Left cardiac atrium (tissue), 4 donors: ENCODE results near the gene DAZL. TPM values are rescaled to one million over a fixed set of nuclear protein-coding genes. Genes with fewer than 3 reads are reported as not detected.
"Not testable (repeated sequence)": the region's sequence is repeated elsewhere in the genome, so short reads cannot be mapped to it uniquely, and the experiment has no call there.

ENCODE experiments used
- ATAC-seq, 2 donors: fragments of 200-7000 bp; cut with Tn5 transposase; one replicate each; pipeline ENCODE4 v1.9.1; 2020; ENCODE audit warnings: mild to moderate bottlenecking in 2 of 2, moderate library complexity in 2 of 2
- DNase-seq: peaks from one replicate; pipeline ENCODE4 v3.0.0-alpha.2; 2020
- intact Hi-C, 2 donors: fragments of 100-400 bp; cut with DNase I; formaldehyde crosslinking; loops; one replicate each; pipeline versions ENCODE4 v1.14.1 to v1.15.1; 2022 to 2023
- long read RNA-seq: library from polyadenylated mRNA; unstranded; transcript quantifications from one replicate; pipeline ENCODE4 v2.0.0, GENCODE V29; 2021
- total RNA-seq, 2 donors: library from RNA; stranded (reverse); fragmentation: NEBNext Ultra II Directional; extraction: Animal tissue kit (Norgen Biotek cat#: 25700); gene quantifications; one replicate each; pipeline ENCODE4 v1.2.1, GENCODE V29; 2021
- donor health status: DM: no; HTN: yes; CAD: no.
- donor health status: DM: no; HTN: yes; CAD: no; lungs with severe emphysema.
- donor health status: DM: yes; HTN: yes; CAD: no.
- donor health status: Dilated cardiomyopathy.

Gene DAZL, protein sequence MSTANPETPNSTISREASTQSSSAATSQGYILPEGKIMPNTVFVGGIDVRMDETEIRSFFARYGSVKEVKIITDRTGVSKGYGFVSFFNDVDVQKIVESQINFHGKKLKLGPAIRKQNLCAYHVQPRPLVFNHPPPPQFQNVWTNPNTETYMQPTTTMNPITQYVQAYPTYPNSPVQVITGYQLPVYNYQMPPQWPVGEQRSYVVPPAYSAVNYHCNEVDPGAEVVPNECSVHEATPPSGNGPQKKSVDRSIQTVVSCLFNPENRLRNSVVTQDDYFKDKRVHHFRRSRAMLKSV
- total RNA-seq = not detected
- long read RNA-seq = 0 reads

DNA sequence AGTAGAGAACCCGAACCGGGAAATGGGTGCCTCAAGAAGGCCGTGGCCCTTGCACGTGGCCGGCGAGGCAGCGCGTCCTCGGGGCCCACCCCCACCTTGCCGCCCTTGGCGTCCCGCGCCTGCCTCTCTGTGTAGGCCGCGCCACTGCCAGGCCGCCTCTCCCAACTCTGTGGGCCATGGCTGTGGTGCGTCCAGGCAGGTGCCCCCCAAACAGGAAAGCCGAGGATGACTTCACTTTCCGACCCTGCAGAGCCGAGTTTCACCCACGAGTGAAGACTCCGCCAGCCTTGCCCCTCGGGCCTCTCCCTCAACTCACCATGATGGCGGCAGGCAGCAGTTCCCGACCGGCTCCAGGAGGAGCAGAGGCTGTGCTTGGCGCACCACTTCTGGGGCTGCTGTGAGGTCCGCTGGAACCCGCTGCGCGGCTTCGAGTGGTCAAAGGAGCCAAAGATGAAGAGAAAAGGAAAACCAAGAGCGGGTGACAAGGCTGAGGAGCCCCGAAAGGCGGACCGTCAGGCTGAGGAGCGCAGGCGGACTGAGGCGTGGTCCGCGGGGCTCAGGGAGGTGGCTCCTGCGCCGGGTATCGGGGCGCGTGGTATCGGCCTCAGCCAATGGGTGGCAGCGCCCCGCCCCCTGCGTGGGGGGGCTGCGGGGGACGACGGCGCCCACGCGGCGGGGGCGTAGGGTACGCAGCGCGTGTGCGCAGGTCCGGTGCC is at the start of gene DAZL:
Gene DAZL, minus strand, starts transcription at position 537 of the 716 bp plus-strand sequence. Its CDS starts 218 bp downstream, at position 319.
- intact Hi-C loops = loop anchor here (10.0 kb wide), 3 partner anchors 280 to 630 kb away; partner anchors contain the start of gene PLCL2 (in 1 of the 2)
- no peak for ATAC-seq
- DNase-seq = no peak

GRCh38 chr3:16654976-16655375 is 49.8 kb upstream of the DAZL start:
- ATAC-seq = no peak
- no peak for DNase-seq
- intact Hi-C loops = no loop called here

- DNase-seq (no peak), ATAC-seq (no peak)
- intact Hi-C loops = no loop called here
Observed at GRCh38 chr3:16653712-16654111, 48.5 kb upstream of the DAZL start.

GRCh38 chr3:16647668-16648067 is 42.4 kb upstream of the DAZL start:
- intact Hi-C loops = no loop called here
- no peak for DNase-seq
- no peak for ATAC-seq

DNA sequence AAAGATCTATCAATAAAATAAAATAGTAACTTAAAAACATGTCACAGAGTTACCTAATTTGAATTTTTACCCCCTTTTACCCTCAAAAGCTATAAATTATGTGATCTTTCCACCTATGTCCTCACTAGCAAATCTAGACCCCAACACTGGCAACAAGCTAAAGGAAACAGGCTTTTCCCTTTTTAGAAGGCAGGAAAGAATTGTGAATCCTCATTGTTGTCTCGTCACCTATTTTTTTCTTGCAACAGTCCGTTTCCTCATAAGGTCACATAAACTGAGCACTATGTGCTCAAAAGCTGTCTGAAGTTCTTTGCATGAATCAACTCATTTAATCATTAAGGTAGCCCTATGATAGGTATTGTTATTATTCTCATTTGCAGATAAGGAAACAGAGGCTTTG is 34.6 kb upstream of the DAZL start:
- intact Hi-C loops = no loop called here

DNA sequence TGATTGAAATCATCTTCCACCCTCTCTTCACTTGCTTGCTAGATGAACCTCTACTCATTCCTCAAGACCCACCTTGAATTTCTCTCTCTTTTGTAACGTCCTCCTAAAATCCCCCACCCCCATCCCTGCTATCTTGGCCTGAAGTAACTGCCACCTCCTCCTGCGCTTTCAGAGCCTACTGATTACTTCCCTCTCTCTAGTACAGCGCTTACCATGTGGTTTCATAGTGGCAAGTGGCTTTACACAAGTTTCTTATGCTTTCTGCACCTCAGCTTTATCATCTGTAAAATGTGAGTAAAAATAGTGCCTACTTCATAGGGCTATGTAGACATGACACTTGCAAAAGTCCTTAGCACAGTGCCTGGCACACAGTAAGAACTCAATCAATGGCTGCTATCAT is 28.7 kb upstream of the DAZL start:
- intact Hi-C loops = no loop called here
- ATAC-seq = no peak
- no peak for DNase-seq

More for the DNA sequence above, 34.6 kb upstream of the DAZL start:
- no peak for DNase-seq
- no peak for ATAC-seq

GRCh38 chr3:16632395-16632794 is 27.2 kb upstream of the DAZL start:
- DNase-seq (no peak), ATAC-seq (no peak)
- intact Hi-C loops = no loop called here

DNA sequence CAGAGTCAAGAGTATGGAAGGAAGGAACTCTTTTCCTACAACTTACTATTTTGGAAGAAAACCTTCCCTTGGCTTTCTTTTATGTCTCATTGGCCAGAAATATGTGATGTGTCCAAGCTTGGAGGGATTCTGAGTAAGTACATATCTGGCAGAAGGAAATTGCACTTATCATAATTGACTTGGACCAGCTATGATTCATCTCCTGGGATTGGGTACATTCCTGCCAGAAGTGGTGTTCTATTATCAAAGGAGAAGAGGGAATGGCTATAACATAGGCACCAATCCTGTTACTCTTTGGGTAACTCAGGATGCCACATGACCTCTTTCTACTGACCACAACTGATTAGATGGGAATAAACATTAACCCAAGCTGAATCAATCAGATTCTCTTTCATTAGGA is 13.5 kb upstream of the DAZL start:
- ATAC-seq = peak in 1 of 2 donors; percentile 31
- no peak for DNase-seq
- intact Hi-C loops = no loop called here

GRCh38 chr3:16617155-16617554 is 11.9 kb upstream of the DAZL start:
- DNase-seq, intact Hi-C loops, ATAC-seq: not testable (repeated sequence)

GRCh38 chr3:16616083-16616482 is 10.9 kb upstream of the DAZL start:
- intact Hi-C loops = no loop called here
- ATAC-seq (no peak), DNase-seq (no peak)

DNA sequence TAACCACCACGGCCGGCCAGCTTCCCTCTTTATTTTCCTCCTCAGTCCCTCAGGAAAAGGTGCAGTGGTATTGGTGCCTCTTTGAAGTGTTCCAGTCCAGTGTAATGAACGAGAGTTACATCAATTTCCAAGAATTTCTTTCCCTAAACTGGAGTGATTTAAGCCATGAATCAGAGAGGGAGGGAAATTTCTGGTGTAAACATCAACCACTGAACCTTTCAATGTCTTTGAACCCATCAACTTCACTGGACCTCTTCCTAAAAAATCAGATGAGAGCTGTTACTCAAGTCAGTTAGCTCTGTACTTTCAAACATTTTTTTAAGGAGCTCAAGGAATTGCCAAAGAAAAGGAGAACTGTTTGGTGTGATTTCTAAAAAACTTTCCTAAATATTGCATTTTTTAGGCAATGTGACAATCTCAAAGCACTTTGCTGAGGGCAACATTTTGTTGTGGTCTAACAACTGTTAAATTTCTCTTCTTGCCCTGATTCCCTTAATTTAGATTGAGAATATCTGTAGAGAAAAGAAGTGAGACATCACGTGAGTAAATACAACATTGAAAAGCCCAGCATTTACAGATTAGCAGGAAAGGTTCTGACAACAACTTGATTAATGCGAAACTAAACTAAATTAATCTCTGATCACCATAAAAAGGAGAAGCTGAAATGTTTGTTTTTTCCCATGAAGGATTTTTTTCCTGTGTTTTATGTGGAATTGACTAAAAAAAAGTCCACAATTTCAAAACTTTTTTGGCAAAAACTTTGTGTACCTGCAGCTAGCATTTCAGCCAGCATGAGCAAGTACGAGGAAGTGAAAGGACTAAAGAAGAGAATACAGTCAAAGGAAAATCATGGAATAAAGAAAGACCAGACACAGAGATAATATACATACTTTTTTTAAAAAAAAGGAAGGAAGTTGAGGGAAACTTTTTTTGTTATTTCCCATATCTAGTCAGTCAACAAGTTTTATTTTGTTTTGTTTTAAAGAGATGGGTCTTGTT is 9.1 kb upstream of the DAZL start:
- no peak for ATAC-seq
- intact Hi-C loops = no loop called here

DNA sequence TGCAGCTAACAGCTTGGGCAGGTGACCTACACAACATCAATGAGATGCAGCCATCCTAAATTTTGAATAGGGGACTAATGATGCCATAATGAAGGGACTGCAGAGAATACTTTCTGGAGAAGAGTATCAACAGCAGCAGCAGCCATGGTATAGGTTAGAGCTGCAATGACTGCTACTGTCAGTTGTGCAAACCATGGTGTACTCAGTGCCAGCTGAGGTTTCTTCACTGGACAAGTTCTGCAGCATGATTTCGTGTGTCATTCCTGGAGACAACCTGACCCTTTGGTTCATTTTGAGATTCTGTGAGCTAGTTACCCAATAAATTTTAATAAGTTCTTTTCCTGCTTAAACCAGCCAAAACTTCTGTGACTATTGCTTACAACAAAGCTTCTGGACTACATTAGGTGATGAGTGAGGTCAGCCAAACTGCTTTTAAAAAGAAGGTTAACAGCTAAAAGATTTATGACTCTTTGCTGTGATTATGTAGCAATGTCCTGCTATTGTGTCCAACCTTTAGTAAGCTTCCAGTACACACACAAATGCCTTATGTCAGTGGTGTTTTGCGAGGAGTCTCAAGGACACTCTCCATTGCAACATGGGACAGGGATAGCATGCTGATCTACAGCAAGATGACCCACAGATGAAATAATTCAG is 4.8 kb upstream of the DAZL start:
- no peak for DNase-seq
- intact Hi-C loops = loop anchor here (10.0 kb wide), 3 partner anchors 275 to 625 kb away; partner anchors contain the start of gene PLCL2 (in 1 of the 2)
- no peak for ATAC-seq

More for the DNA sequence above, 9.1 kb upstream of the DAZL start:
- DNase-seq = no peak

- DNase-seq = no peak
- no peak for ATAC-seq
- intact Hi-C loops = loop anchor here (10.0 kb wide), 3 partner anchors 276 to 626 kb away; partner anchors contain the start of gene PLCL2 (in 1 of the 2)
Observed at GRCh38 chr3:16608816-16609215, 3.6 kb upstream of the DAZL start.

GRCh38 chr3:16607718-16608117 is 2.5 kb upstream of the DAZL start:
- ATAC-seq = no peak
- intact Hi-C loops = loop anchor here (10.0 kb wide), 3 partner anchors 277 to 627 kb away; partner anchors contain the start of gene PLCL2 (in 1 of the 2)

DNA sequence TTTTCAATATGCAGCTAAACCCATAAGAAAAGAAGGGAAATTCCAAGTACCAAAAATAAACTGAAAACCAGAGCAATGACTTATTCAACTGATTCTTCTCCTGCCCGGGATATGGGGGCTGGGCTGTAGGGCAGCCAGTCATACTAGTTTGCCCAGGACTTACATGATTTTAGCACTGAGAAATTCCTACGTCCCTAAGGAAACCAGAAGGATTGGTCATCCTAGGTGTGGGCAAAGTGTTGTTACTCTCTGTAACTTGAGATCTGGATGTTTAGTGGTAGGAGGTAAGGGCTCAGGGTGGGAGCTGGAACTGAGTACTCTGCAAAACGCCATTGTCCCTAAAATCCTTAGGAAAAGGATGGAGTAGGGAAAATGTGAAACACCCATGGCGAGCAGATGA is 1.2 kb upstream of the DAZL start:
- intact Hi-C loops = loop anchor here (10.0 kb wide), 3 partner anchors 278 to 628 kb away; partner anchors contain the start of gene PLCL2 (in 1 of the 2)
- ATAC-seq (no peak), DNase-seq (no peak)

More at GRCh38 chr3:16607718-16608117, 2.5 kb upstream of the DAZL start:
- no peak for DNase-seq

GRCh38 chr3:16605966-16606365 is 743 bp upstream of the DAZL start:
- ATAC-seq = no peak
- intact Hi-C loops = loop anchor here (10.0 kb wide), 3 partner anchors 279 to 629 kb away; partner anchors contain the start of gene PLCL2 (in 1 of the 2)
- no peak for DNase-seq

- DNase-seq (no peak), ATAC-seq (no peak)
- intact Hi-C loops = loop anchor here (10.0 kb wide), 3 partner anchors 280 to 630 kb away; partner anchors contain the start of gene PLCL2 (in 1 of the 2)
Observed at GRCh38 chr3:16604433-16604832, 790 bp downstream of the DAZL start.

DNA sequence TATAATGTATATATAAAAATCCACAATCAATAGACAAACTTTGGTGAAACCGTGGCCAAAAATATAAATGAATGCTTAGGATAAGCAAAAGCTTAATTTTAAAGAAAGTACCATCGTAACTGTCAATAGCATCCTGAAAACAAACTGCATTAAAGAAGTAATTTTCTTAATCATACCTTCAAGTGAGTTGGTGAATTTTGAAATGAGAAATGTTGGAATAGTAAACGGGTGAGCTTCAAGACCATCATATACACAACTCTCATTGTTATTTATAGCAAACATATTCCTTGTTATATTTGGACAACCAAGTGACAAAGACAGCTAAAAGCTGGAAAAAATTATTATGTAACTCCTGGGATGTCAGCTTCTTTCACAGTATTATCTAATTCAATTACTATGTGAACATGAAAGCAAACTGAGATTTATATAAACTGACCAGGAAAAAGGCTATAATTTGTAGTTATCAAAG is 3.7 kb downstream of the DAZL start:
- ATAC-seq (no peak), DNase-seq (no peak)
- intact Hi-C loops = loop anchor here (2.0 to 10.0 kb wide), 4 partner anchors 283 to 633 kb away; partner anchors contain the start of gene PLCL2 (in 1 of the 2)
